HG03039 (cell line): ENCODE results near the gene CPEB3.
"Not testable (repeated sequence)": the region's sequence is repeated elsewhere in the genome, so short reads cannot be mapped to it uniquely, and the experiment has no call there.

Experiments used
- ATAC-seq: cut with Tn5 transposase; IDR thresholded peaks from one replicate; pipeline ENCODE4 v1.9.1; 2021; ENCODE audit warnings: mild to moderate bottlenecking, moderate library complexity; ENCODE audit not compliant: unreplicated experiment

The CPEB3 gene

GRCh38 chr10:92052741-92053140 lies 238.1 kb downstream of the CPEB3 start:
- no peak for ATAC-seq

DNA sequence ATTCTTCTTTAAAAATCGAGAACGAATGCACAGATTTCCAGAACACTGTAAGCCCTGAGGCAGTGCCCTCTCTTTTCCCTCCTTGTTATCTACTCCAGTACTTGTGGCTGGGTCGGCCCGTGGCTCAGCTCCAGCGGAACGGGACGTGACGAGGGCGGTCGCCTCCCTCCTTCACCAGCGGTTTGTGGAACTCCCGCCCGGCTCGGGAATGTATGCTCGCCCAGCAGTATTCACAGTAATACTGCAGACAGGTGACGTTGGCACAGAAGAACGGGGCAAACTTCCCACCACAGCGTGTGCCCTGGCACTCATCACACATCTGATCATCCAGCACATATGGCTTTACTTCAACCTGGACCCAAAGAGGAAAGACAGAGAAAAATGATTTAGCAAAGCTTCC lies 238.8 kb downstream of the CPEB3 start:
- no peak for ATAC-seq

GRCh38 chr10:92047215-92047614 lies 243.7 kb downstream of the CPEB3 start:
- ATAC-seq: no peak

- no peak for ATAC-seq
Measured at GRCh38 chr10:92045641-92046106, 245.2 kb downstream of the CPEB3 start.

- ATAC-seq: no peak
Measured at GRCh38 chr10:92042541-92042940, 248.3 kb downstream of the CPEB3 start.

- ATAC-seq: no peak
Measured at GRCh38 chr10:92038949-92039348, 251.9 kb downstream of the CPEB3 start.

GRCh38 chr10:92033070-92033469 lies 257.8 kb downstream of the CPEB3 start:
- not testable (repeated sequence) for ATAC-seq

DNA sequence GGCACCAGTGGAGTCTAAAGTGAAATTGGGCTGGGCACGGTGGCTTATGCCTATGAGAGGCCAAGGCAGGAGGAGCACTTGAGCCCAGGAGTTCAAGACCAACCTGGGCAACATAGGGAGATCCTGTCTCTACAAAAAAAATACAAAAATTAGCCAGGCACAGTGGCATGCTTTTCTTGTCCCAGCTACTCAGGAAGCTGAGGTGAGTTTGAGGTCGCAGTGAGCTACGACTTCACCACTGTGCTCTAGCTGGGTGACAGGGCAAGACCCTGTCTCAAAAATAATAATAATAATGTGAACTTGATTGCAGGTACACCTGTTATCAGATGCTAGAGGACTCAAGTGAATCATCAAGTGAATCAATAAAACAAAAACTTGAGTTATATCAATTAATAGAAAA lies 259.3 kb downstream of the CPEB3 start:
- ATAC-seq: no peak

- no peak for ATAC-seq
Measured at GRCh38 chr10:92027141-92027540, 263.7 kb downstream of the CPEB3 start.

DNA sequence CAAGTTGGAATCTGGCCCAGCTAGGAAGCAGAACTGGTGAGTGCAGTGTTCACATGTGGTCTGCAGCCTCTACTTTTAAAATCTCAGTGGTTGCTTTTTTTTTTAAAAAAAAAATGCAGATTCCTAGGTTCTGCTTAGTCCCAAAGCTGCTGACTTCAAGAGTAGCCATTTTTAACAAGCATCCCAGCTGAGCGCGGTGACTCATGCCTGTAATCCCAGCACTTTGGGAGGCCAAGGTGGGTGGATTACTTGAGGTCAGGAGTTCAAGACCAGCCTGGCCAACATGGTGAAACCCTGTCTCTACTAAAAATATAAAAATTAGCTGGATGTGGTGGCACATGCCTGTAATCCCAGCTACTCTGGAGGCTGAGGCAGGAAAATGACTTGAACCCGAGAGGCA lies 265.5 kb downstream of the CPEB3 start:
- ATAC-seq: not testable (repeated sequence)

- ATAC-seq: no peak
Measured at GRCh38 chr10:92024700-92025099, 266.2 kb downstream of the CPEB3 start.

DNA sequence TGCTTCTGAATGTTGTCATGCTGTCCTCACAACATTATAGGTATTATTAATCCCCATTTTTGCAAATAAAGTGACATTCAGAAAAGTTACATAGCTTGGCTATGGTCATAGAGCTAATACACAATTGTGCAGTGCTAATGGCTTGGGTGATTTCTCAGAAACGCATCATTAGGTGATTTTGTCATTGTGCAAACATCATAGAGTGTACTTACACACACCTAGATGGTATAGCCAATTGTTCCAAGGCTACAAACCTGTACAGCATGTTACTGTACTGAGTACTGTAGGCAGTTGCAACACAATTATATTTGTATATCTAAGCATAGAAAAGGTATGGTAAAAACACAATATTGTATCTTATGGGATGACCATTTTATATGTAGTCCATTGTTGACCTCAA lies 276.3 kb downstream of the CPEB3 start:
- no peak for ATAC-seq

DNA sequence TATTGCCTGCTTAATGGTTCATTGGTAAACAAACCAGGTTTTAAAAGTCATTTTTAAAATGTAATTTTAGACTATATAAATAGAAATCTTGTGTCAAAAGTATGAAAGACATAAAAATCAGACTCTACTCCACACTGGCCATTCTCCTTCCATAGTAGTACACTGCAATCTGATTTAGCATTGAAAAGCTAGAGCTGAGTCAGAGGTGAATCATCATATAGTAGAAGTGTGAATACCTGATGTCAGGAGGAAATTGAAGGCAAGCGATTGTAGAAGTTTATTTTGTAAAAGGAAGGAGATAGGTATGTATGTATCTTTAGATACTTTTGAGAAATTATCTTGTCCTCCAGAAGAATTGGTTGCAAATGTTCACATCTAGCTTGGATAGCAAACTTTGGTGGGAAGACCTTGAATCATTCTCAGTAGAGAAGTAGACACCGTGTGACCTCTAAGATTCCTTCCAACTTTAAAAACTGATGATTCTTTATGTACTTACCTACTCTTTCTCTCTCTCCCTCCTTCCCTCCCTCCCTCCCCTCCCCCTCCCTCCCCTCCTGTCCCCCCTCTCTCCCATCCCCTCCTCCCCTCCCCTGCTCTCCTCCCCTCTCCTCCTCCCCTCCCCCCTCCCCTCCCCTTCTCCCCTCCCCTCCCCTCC lies 279.2 kb downstream of the CPEB3 start:
- no peak for ATAC-seq

- ATAC-seq: no peak
Measured at GRCh38 chr10:92010047-92010735, 280.7 kb downstream of the CPEB3 start.

- ATAC-seq: no peak
Measured at GRCh38 chr10:92009445-92009844, 281.4 kb downstream of the CPEB3 start.

DNA sequence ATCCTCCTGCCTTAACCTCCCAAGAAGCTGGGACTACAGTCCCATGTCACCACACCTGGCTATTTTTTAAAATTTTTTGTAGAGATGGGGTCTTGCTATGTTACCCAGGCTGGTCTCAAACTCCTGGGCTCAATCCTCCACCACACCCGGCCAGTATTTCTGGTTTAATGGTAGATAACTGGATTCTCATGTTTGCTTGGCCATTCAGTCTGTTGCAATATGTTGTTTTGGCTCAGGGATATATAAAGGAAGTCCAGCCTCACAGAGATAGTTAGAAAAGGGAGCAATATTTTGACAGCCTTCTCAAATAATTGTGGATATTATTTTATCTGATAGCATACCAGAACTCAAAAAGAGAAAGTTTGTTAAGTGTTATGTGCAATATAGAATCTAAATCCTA lies 284.9 kb downstream of the CPEB3 start:
- ATAC-seq: no peak

GRCh38 chr10:92003258-92003657 lies 287.6 kb downstream of the CPEB3 start:
- no peak for ATAC-seq

- no peak for ATAC-seq
Measured at GRCh38 chr10:92001995-92002394, 288.9 kb downstream of the CPEB3 start.

GRCh38 chr10:92001581-92001980 lies 289.3 kb downstream of the CPEB3 start:
- no peak for ATAC-seq
